Endothelial cell of umbilical vein (primary cell): ENCODE results near the gene BRK1.

Experiments used
- CTCF ChIP-seq, 2 donors: IDR thresholded peaks; 1 replicate in 1 of 2; 2 replicates in 1 of 2; pipeline ENCODE4 v1.5.1; 2011; ENCODE audit warnings: low read length in 2 of 2, mild to moderate bottlenecking in 2 of 2, moderate library complexity in 2 of 2, control low read depth in 1 of 2, inconsistent platforms in 1 of 2, low read depth in 1 of 2; ENCODE audit not compliant: insufficient read depth in 1 of 2; ENCODE audit errors: extremely low read depth in 1 of 2
- EZH2 ChIP-seq: IDR thresholded peaks from 2 replicates; pipeline ENCODE4 v1.6.1; 2012; ENCODE audit warnings: borderline replicate concordance, low read depth, mild to moderate bottlenecking, moderate library complexity, low read length, inconsistent platforms; ENCODE audit not compliant: severe bottlenecking
- FOS ChIP-seq: IDR thresholded peaks from 2 replicates; pipeline ENCODE4 v1.6.1; 2011; ENCODE audit warnings: mild to moderate bottlenecking, low read length, moderate library complexity, borderline replicate concordance; ENCODE audit not compliant: insufficient read depth
- JUN ChIP-seq: IDR thresholded peaks from 2 replicates; pipeline ENCODE4 v1.6.1; 2011; ENCODE audit warnings: borderline replicate concordance, low read depth; ENCODE audit not compliant: insufficient read length, insufficient read depth
- POLR2A ChIP-seq: IDR thresholded peaks from 2 replicates; pipeline ENCODE4 v1.6.1; 2012; ENCODE audit warnings: low read depth, mild to moderate bottlenecking, control low read depth, low read length
- POLR2AphosphoS5 ChIP-seq: IDR thresholded peaks from 2 replicates; pipeline ENCODE4 v1.6.1; 2012; ENCODE audit warnings: low read depth, mild to moderate bottlenecking, control low read depth, low read length, moderate library complexity; ENCODE audit not compliant: insufficient read depth
- TF ChIP-seq, protein P1 (sequence below): IDR thresholded peaks from 2 replicates; pipeline ENCODE4 v1.6.1; 2011; ENCODE audit not compliant: insufficient read depth, insufficient read length

DNA sequence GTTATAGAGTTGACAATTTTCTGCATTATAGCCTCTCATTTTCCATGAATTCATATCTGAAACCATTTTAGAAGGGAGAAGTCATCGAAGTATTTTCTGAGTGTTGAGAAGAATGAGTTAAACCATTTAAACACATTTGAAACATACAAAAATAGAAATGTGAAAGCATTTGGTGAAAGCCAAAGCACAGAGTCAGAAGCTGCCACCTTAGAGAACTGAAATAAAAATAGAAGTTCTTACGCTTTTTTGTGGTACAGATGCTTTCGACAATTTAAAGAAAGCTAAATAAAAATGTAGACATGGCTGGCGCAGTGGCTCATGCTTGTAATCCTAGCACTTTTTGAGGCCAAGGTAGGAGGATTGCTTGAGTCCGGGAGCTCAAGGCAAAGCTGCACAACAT lies 16.4 kb upstream of the BRK1 start:
- TF ChIP-seq CTCF (IDR thresholded peaks at IDR 0.05; ENCODE audit: extremely low read depth in 1 of 2, insufficient read depth in 1 of 2, low read depth in 1 of 2, low read length in 2 of 2) (no peak), JUN (no peak), POLR2AphosphoS5 (no peak), POLR2A (no peak), EZH2 (no peak), FOS (no peak)
- TF ChIP-seq, protein P1, sequence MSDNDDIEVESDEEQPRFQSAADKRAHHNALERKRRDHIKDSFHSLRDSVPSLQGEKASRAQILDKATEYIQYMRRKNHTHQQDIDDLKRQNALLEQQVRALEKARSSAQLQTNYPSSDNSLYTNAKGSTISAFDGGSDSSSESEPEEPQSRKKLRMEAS = no peak
